Smooth muscle cell (in vitro differentiated cells): ENCODE results near the gene NSD1. TPM values are rescaled to one million over a fixed set of nuclear protein-coding genes. Genes with fewer than 3 reads are reported as not detected.

Source experiments
- DNase-seq: peaks from one replicate; lab custom pipeline; 2025; ENCODE audit not compliant: unreplicated experiment; lab: John Stamatoyannopoulos, UW
- H2AFZ ChIP-seq: fragments of 200-600 bp; sonication (generic); 2 replicates; pipeline ENCODE4 v1.6.0; 2016; ENCODE audit warnings: antibody characterized with exemption, low read depth, mild to moderate bottlenecking
- H3F3A ChIP-seq: fragments of 200-600 bp; sonication (generic); 2 replicates; pipeline ENCODE4 v1.6.0; 2017; ENCODE audit warnings: antibody characterized with exemption, low read depth
- H3K27ac ChIP-seq: fragments of 200-600 bp; sonication (generic); 2 replicates; pipeline ENCODE4 v1.5.1; 2016; ENCODE audit warnings: low read depth, mild to moderate bottlenecking
- H3K27me3 ChIP-seq: fragments of 200-600 bp; sonication (generic); 2 replicates; pipeline ENCODE4 v1.6.1; 2016; ENCODE audit warnings: low read depth, mild to moderate bottlenecking
- H3K36me3 ChIP-seq: fragments of 200-600 bp; sonication (generic); 2 replicates; pipeline ENCODE4 v1.5.1; 2016; ENCODE audit warnings: low read depth
- H3K4me1 ChIP-seq: fragments of 200-600 bp; sonication (generic); 2 replicates; pipeline ENCODE4 v1.5.1; 2016; ENCODE audit warnings: low read depth
- H3K4me2 ChIP-seq: fragments of 200-600 bp; sonication (generic); 2 replicates; pipeline ENCODE4 v1.6.0; 2016; ENCODE audit warnings: mild to moderate bottlenecking
- H3K4me3 ChIP-seq: fragments of 200-600 bp; sonication (generic); 2 replicates; pipeline ENCODE4 v1.5.1; 2016; ENCODE audit warnings: mild to moderate bottlenecking
- H3K79me2 ChIP-seq: fragments of 200-600 bp; sonication (generic); 2 replicates; pipeline ENCODE4 v1.6.0; 2016; ENCODE audit warnings: low read depth, mild to moderate bottlenecking
- H3K9ac ChIP-seq: fragments of 200-600 bp; sonication (generic); 2 replicates; pipeline ENCODE4 v1.6.0; 2016; ENCODE audit warnings: low read depth
- H3K9me3 ChIP-seq: fragments of 200-600 bp; sonication (generic); replicated peaks from 2 replicates; pipeline ENCODE4 v1.5.1; 2016; ENCODE audit warnings: low read depth
- H4K20me1 ChIP-seq: fragments of 200-600 bp; sonication (generic); 2 replicates; pipeline ENCODE4 v1.6.0; 2016; ENCODE audit warnings: low read depth
- CTCF ChIP-seq: fragments of 200-600 bp; sonication (generic); IDR thresholded peaks from 2 replicates; pipeline ENCODE4 v1.5.1; 2017; ENCODE audit warnings: borderline replicate concordance, mild to moderate bottlenecking, antibody characterized with exemption; ENCODE audit not compliant: insufficient read depth, poor library complexity, severe bottlenecking
- WGBS: methylation state at CpG from one replicate; pipeline ENCODE4 v1.1.7; 2016; ENCODE audit warnings: low lambda C conversion rate; 5-methylcytosine and 5-hydroxymethylcytosine counted together
- polyA plus RNA-seq: library from polyadenylated mRNA; unstranded; fragments of >200 nt; fragmentation: Nextera tagmentation; extraction: Ambion mirVana; gene quantifications from 2 replicates; pipeline ENCODE4 v1.2.1, GENCODE V29; 2016
- total RNA-seq: library from RNA; depleted of rRNA; stranded (reverse); fragments of >200 nt; gene quantifications from 2 replicates; pipeline ENCODE4 v1.2.3, GENCODE V29; 2014

The NSD1 gene
- total and polyA plus RNA-seq, 2 experiments from 2014 or later, result 22.6 to 38.2 TPM

GRCh38 chr5:177163500-177163899 lies 29.9 kb downstream of the NSD1 start:
- Histone ChIP-seq H4K20me1 (peaks cover 99% of the 10 kb centered on the region), H3K27me3 (no peaks in the 10 kb centered on the region), H3K9ac (no peak overlapping the region), H3K4me1 (no peaks in the 10 kb centered on the region), H3F3A (no peaks in the 10 kb centered on the region), H3K9me3 (no peaks in the 10 kb centered on the region), H2AFZ (no peak overlapping the region), H3K27ac (no peak overlapping the region), H3K79me2 (peaks cover 100% of the 10 kb centered on the region), H3K4me3 (no peak overlapping the region), H3K4me2 (no peak overlapping the region), H3K36me3 (peaks cover 4% of the 10 kb centered on the region)
- DNase-seq, result no peak
- TF ChIP-seq CTCF, result no peak
- 98% methylated on average over 2 of the region's 2 CpGs for WGBS

DNA sequence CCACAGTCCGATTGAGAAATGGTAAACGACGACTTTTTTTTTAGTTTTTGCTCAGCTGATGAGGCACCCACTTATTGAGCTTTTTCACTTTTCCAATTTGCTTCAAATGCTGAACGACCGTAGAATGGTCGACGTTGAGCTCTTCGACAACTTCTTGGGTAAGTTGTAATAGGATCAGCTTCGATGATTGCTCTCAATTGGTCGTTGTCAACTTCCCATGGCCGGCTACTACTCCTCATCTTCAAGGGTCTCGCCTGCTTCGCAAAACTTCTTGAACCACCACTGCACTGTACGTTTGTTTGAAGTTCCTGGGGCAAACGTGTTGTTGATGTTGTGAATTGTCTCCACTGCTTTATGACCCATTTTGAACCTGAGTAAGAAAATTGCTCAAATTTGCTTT lies 35.7 kb downstream of the NSD1 start:
- Histone ChIP-seq H3K9me3 (no peaks in the 10 kb centered on the region), H3K4me2 (no peak overlapping the region), H3K4me3 (no peak overlapping the region), H3K9ac (no peak overlapping the region), H3F3A (no peaks in the 10 kb centered on the region), H3K36me3 (peaks cover 4% of the 10 kb centered on the region), H3K27me3 (no peaks in the 10 kb centered on the region), H3K79me2 (peaks cover 100% of the 10 kb centered on the region), H3K4me1 (no peaks in the 10 kb centered on the region), H2AFZ (no peak overlapping the region), H3K27ac (no peak overlapping the region), H4K20me1 (peaks cover 98% of the 10 kb centered on the region)
- 96% methylated on average over 15 of the region's 15 CpGs for WGBS
- no peak for TF ChIP-seq CTCF
- DNase-seq, result no peak

GRCh38 chr5:177171961-177172360 lies 38.4 kb downstream of the NSD1 start:
- H3K79me2 ChIP-seq, result peaks cover 100% of the 10 kb centered on the region
- H3K4me1 ChIP-seq, result no peaks in the 10 kb centered on the region
- peak overlapping the region; percentile 30 for H3K27ac ChIP-seq
- no peak overlapping the region for H3K9ac ChIP-seq
- DNase-seq, result no peak
- TF ChIP-seq CTCF, result no peak
- 88% methylated on average over 2 of the region's 2 CpGs for WGBS
- H3K36me3 ChIP-seq, result no peaks in the 10 kb centered on the region
- no peak overlapping the region for H3K4me2 ChIP-seq
- H3K9me3 ChIP-seq, result no peaks in the 10 kb centered on the region
- no peaks in the 10 kb centered on the region for H3F3A ChIP-seq
- H2AFZ ChIP-seq, result no peak overlapping the region
- H4K20me1 ChIP-seq, result peaks cover 98% of the 10 kb centered on the region
- H3K4me3 ChIP-seq, result no peak overlapping the region
- H3K27me3 ChIP-seq, result no peaks in the 10 kb centered on the region

- H3K79me2 ChIP-seq, result peaks cover 100% of the 10 kb centered on the region
- H3K9ac ChIP-seq, result no peak overlapping the region
- H3K9me3 ChIP-seq, result no peaks in the 10 kb centered on the region
- H3K4me3 ChIP-seq, result no peak overlapping the region
- H2AFZ ChIP-seq, result no peak overlapping the region
- TF ChIP-seq CTCF, result no peak
- H3K27me3 ChIP-seq, result no peaks in the 10 kb centered on the region
- no peaks in the 10 kb centered on the region for H3K36me3 ChIP-seq
- DNase-seq, result no peak
- no peak overlapping the region for H3K4me2 ChIP-seq
- H4K20me1 ChIP-seq, result peaks cover 98% of the 10 kb centered on the region
- H3K27ac ChIP-seq, result no peak overlapping the region
- no peaks in the 10 kb centered on the region for H3K4me1 ChIP-seq
- H3F3A ChIP-seq, result no peaks in the 10 kb centered on the region
- 96% methylated on average over 4 of the region's 4 CpGs for WGBS
Measured at GRCh38 chr5:177175336-177175735, 41.8 kb downstream of the NSD1 start.
